Stimulated activated effector memory CD8-positive, alpha-beta T cell treated with anti-CD3 and anti-CD28 coated beads, Interleukin-12 subunit alpha, Interleukin-12 subunit beta, amount 100 ng/mL, for 72 hours (primary cell): ENCODE measurements around the gene SHANK2.

ENCODE experiments used
- ATAC-seq: fragments of 150-1000 bp; cut with Tn5 transposase; 2 replicates; pipeline ENCODE4 v1.10.0; 2021
- DNase-seq, 2 donors: peaks; one replicate each; pipeline ENCODE4 v3.0.0; 2021 to 2022; ENCODE audit warnings: low spot score in 2 of 2
- H3K27ac Mint-ChIP-seq: one replicate; pipeline ENCODE4 v1.8.0; 2022; ENCODE audit warnings: mild to moderate bottlenecking, mixed read lengths
- H3K36me3 Mint-ChIP-seq: one replicate; pipeline ENCODE4 v1.8.0; 2022; ENCODE audit warnings: mild to moderate bottlenecking, mixed read lengths
- H3K4me1 Mint-ChIP-seq: one replicate; pipeline ENCODE4 v1.8.0; 2022; ENCODE audit warnings: mixed read lengths
- H3K4me3 Mint-ChIP-seq: one replicate; pipeline ENCODE4 v1.8.0; 2022; ENCODE audit warnings: mild to moderate bottlenecking, mixed read lengths
- H3K9me3 Mint-ChIP-seq: one replicate; pipeline ENCODE4 v1.8.0; 2022; ENCODE audit warnings: mixed read lengths

Gene SHANK2

DNA sequence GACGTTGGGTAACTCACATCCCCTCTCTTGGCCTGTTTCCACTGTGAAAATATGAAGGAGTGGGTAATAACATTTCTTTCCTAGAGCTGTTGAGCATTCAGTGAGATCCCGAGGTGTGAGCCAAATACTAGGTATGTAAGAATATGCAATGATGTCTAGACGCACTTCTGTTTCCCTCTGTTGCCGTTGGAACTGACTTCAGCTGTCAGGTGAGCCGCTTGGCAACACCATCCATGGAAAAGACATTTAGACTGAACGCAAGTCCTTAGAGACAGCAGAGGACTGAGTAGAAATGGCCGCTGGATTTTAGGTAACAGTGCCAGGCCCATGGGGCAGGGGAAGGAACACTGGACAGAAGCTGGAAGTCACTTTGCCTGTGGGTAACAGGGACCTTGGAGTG lies 29.5 kb upstream of the SHANK2 start:
- DNase-seq = no peak
- Mint-ChIP-seq H3K4me1 (no peaks in the 10 kb centered on the region), H3K9me3 (no peaks in the 10 kb centered on the region), H3K36me3 (no peaks in the 10 kb centered on the region), H3K27ac (no peak overlapping the region), H3K4me3 (no peak overlapping the region)
- ATAC-seq = no peak

DNA sequence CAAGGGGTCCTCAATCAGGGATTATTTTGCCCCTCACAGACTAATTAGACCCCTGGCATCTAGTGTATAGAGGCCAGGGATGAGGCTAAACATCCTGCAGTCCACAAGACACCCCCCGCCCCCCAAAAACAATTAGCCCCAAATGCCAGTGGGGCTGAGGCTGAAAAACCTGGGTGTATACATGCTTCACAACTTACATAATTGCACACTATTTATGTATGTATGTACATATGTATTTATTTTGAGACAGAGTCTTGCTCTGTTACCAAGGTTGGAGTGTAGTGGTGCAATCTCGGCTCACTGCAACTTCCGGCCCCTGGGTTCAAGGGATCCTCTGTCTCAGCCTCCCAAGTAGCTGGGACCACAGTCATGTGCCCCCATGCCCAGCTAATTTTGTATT lies 28.8 kb upstream of the SHANK2 start:
- ATAC-seq (no peak), DNase-seq (no peak)
- no peaks in the 10 kb centered on the region for H3K4me1 Mint-ChIP-seq
- H3K27ac Mint-ChIP-seq = no peak overlapping the region
- H3K9me3 Mint-ChIP-seq = no peaks in the 10 kb centered on the region
- H3K36me3 Mint-ChIP-seq = no peaks in the 10 kb centered on the region
- H3K4me3 Mint-ChIP-seq = no peak overlapping the region

DNA sequence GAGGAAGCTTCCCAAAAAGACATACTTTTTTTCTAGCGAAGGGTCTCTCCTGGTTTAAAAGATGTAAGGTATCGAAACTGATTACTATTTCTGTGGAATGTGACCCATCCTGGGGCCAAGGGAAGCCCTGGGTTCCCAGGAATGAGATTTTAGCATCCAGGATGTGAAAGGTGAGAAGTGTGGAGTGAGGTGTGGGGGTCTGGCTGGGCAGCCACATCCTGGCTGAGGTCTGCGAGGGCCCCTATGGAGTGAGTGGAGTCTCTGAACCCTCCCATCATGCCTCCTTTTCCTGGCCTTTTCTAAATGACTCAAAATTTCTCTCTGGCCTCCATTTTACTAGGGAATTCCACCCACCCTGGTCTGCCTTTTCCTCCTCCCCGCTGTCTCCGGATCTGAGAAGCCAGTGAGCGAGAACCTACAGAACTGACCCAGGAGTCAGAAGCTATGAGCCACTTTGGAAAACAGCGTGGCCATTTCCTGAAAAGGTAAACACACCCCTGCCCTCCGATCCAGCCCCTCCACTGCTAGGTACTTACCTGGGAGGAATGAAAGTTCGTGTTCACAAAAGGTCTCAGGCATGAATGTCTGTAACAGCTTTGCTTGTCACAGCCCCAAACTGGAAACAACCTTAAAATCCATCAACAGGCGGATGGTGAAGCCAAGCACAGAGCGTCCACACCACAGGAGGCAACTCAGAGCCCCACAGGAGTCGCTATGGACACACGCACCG lies 27.7 kb upstream of the SHANK2 start:
- Mint-ChIP-seq H3K4me1 (no peaks in the 10 kb centered on the region), H3K9me3 (no peaks in the 10 kb centered on the region), H3K27ac (no peak overlapping the region), H3K36me3 (no peaks in the 10 kb centered on the region), H3K4me3 (no peak overlapping the region)
- ATAC-seq (no peak), DNase-seq (no peak)

DNA sequence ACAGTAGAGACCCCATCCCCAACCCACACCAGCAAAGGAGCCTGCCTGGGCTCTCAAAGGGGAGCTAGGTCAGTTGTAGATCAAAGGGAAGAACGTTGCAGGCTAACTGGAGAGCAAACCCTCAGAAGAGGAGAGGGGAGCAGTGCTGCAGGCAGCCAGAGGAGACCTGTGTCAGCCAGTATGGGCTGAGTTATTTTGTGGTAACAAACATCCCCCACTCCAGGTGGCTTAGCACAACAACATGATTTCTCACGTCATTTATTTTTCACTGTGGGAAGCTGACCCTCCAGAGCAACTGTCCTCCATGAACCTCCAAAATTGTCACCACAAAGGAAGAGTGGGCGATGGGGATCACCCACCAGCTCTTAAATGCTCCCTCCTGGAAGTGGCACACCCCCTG lies 19.8 kb upstream of the SHANK2 start:
- Mint-ChIP-seq H3K9me3 (peaks cover 18% of the 10 kb centered on the region), H3K4me3 (no peak overlapping the region), H3K36me3 (no peaks in the 10 kb centered on the region), H3K27ac (no peak overlapping the region), H3K4me1 (no peaks in the 10 kb centered on the region)
- DNase-seq (no peak), ATAC-seq (no peak)

DNA sequence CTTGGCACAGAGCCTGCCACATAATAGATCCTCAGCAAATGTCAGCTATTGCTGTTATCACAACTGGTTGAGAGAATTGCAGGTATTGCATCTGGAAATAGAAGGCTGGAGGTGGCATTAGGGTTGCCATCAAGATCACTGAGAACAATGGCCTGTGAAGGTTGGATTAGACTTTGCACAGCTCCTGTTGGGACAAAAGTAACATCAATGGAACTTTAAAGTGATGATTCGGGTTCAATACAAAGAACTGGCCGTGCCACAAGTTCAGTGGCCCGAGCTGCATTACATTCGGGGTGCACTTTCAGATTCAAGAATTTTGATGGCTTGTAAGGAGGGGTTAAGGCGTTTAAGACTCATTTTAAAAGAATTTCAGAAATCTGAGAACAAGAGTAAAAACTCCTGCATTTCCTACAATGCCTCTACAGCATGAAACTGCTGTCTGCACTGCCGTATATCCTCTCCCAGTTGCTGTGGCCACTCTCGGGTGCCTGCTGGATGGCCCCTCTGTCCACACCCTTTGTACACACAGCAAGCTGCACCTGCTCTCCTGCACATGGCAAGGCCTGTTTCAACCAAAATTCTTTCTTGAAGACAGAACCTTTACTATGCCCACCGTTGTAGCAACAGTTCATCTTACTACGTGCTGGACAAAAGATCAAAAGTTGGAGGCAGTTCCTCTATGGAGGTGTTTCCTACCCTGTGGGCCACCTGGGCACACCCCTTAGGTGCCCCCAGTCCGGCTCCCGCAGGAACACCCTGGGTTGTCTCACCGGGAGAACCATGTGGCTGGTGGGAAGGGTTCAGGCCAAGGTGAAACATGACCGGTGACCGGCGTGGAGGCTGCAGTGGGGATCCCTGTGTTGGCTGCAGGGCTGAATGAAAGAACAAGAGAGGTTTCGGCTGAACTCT lies 17.5 kb upstream of the SHANK2 start:
- Mint-ChIP-seq H3K4me3 (no peak overlapping the region), H3K36me3 (no peaks in the 10 kb centered on the region), H3K27ac (no peak overlapping the region), H3K9me3 (peaks cover 18% of the 10 kb centered on the region), H3K4me1 (no peaks in the 10 kb centered on the region)
- ATAC-seq (no peak), DNase-seq (no peak)

DNA sequence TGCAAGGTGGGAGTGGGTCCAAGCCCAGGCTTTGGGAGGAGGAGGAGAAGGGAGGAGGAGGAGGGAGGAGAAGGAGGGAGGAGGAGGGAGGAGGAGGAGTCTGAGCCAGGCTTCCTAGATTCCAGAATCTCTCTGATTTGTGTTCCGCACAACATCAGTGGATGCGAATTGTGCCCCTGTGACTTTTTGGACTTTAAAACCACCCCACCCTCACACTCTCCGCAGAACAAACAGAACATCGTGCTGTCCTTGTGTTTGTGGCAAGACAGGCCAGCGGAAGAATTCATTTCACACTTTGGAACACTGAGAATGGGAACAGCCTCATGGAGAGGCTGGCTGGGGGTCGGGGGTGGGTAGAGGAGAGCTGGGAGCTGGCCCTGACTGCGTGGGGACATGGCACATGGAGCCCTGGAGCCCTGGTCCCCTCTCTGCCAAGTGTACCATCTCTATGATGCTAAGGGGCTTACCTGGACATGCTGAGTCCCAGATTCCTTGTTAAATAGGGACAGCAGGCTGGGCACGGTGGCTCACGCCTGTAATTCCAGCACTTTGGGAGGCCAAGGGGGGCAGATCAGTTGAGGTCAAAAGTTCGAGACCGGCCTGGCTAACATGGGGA lies 16.4 kb upstream of the SHANK2 start:
- Mint-ChIP-seq H3K4me3 (no peak overlapping the region), H3K4me1 (no peaks in the 10 kb centered on the region), H3K27ac (no peak overlapping the region), H3K9me3 (peaks cover 10% of the 10 kb centered on the region), H3K36me3 (no peaks in the 10 kb centered on the region)
- ATAC-seq (no peak), DNase-seq (no peak)

DNA sequence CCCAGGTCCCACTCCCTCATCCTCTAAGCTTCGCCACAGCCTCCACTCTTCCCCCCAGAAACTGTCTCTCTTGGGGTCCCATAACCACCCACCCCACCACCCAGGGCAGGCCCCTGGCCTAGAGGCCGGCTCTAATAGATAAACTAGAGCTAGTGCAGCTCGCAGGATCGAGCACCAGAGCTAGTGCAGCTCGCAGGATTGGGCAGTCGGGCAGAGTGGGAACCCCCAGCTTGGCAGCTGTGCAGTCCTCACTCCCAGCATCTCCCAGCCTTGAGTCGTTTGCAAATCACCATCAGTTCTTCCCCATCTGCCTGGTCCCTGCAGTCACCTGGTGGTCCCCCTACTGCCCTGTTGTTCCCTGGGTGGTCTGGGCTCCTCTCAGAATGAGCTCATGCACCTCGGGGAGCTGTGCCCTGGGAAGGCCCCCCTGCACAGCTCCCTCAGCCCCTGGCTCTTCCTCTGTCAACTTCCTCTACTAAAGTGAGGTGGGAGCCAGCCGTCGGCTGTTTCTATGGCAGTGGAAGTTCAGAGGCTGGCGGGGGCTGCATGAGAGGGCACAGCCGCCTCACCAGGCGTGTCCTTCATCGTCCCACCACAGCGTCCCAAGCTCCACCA lies 15.5 kb upstream of the SHANK2 start:
- peak; percentile 22 for ATAC-seq
- H3K4me1 Mint-ChIP-seq = no peaks in the 10 kb centered on the region
- no peaks in the 10 kb centered on the region for H3K36me3 Mint-ChIP-seq
- H3K9me3 Mint-ChIP-seq = peaks cover 1% of the 10 kb centered on the region
- no peak for DNase-seq
- no peak overlapping the region for H3K4me3 Mint-ChIP-seq
- H3K27ac Mint-ChIP-seq = no peak overlapping the region

DNA sequence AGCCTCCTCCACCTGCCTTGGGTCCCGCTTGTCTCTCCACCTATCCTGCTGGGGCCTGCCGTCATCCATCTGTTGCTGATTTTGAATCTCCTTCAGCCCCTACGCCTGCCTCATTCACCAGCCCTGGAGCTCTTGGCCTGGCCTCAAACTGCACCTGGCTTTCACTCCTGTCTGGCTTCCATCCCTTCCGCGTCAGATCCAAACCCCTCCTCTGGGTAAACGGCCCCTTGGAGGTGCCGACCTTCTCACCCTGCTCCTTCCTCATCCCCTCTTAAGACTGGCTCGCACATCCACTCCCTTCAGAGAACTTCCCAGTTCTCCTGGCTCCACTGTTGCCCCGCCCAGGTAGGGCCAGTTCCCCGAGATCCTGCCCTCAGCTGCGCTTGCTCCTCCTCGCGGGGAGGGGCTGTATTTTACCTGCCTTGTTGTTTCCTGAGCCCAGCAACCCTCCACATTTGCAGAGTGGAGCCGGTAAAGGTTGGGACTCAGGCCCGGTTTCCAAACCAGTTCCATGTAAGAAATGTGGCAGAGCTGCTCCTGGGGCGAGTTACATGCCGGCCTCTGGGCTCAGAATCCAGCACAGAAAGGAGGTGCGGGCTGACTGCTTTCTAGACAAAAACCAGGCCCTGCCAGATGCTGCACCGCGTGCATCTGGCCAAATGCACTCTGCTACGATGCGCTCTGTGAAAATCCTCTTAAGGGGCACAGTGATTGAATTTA lies 13.9 kb upstream of the SHANK2 start:
- Mint-ChIP-seq H3K9me3 (no peaks in the 10 kb centered on the region), H3K4me1 (no peaks in the 10 kb centered on the region), H3K36me3 (no peaks in the 10 kb centered on the region), H3K27ac (no peak overlapping the region), H3K4me3 (no peak overlapping the region)
- DNase-seq (no peak), ATAC-seq (no peak)

DNA sequence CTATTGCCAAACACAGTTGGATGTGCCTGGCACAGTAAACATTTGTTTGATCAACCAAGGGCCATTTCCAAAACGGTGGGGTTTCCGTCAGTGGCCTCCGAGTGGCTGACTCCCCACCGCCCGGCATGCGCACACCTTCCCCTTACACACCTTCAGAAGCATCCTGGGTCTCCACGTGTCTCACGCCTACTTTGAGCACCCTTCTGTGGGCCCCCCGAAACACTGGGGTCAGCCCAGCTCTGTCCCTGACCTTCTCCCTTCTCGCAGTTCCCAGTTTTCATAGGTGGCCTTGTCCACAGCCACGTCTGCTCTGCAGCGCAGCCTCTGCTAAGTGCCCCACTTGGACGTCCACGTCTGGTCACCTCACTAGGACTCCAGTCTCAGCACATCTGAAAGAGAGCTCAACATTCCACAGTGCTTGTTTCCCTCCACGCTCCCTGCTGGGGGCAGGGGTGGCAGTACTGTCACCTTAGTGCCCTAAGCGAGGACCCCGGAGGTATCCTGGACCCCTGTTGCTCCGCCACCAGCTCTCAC lies 13.2 kb upstream of the SHANK2 start:
- H3K36me3 Mint-ChIP-seq = no peaks in the 10 kb centered on the region
- no peaks in the 10 kb centered on the region for H3K4me1 Mint-ChIP-seq
- DNase-seq (no peak), ATAC-seq (no peak)
- no peaks in the 10 kb centered on the region for H3K9me3 Mint-ChIP-seq
- H3K4me3 Mint-ChIP-seq = no peak overlapping the region
- no peak overlapping the region for H3K27ac Mint-ChIP-seq

DNA sequence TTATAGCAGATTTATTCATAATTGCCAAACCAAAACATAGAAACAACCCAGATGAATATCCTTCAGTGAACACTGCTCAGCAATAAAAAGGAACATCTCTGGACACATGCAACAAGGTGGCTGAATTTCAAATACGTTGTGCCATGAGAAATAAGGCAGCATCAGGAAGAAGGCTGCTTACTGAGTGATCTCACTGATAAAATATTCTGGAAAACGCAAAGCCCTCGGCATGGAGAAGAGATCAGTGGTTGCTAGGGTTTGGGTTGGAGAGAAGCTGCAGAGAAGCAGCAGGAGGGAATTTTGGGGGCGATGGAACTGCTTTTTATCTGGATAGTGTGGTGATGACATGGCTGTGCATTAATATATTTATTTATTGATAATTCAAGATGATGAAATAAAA lies 11.0 kb upstream of the SHANK2 start:
- ATAC-seq = no peak
- no peak overlapping the region for H3K27ac Mint-ChIP-seq
- no peak overlapping the region for H3K4me3 Mint-ChIP-seq
- no peaks in the 10 kb centered on the region for H3K36me3 Mint-ChIP-seq
- H3K4me1 Mint-ChIP-seq = no peaks in the 10 kb centered on the region
- no peak for DNase-seq
- no peaks in the 10 kb centered on the region for H3K9me3 Mint-ChIP-seq

DNA sequence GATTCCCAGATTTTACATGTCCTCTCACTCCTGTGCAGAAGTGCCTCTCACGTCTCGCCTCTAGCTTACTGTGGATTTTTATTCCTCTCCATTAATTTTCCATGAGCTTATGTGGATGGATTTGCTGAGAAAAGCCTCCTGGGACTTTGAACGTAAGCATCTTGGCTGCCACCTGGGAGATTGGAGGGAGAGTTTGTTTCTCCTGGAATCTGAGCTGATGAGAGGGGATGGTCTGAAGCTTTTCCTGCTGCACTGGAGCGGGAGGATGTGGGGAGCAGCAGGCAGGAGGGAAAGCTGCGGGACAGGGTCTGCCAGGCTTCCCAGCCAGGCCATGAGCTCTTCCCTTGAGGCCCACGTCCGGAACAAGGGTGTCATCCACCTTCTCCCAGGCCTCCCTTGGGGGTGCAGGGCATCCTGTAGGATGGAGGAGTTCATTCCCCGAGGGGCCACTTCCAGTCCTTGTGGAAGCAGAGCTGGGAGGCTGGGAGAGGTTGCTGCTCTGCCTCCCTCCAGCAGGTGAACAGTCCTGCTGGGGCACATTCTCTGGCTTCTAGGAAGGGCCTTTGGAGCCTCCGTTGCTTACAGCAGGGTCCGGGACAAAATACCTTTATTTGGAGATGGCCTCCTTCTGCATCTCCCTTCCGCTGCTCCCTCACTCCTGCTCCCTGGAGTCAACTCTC lies 3.6 kb upstream of the SHANK2 start:
- DNase-seq (no peak), ATAC-seq (no peak)
- H3K9me3 Mint-ChIP-seq = no peaks in the 10 kb centered on the region
- no peak overlapping the region for H3K27ac Mint-ChIP-seq
- no peaks in the 10 kb centered on the region for H3K36me3 Mint-ChIP-seq
- no peak overlapping the region for H3K4me3 Mint-ChIP-seq
- no peaks in the 10 kb centered on the region for H3K4me1 Mint-ChIP-seq

DNA sequence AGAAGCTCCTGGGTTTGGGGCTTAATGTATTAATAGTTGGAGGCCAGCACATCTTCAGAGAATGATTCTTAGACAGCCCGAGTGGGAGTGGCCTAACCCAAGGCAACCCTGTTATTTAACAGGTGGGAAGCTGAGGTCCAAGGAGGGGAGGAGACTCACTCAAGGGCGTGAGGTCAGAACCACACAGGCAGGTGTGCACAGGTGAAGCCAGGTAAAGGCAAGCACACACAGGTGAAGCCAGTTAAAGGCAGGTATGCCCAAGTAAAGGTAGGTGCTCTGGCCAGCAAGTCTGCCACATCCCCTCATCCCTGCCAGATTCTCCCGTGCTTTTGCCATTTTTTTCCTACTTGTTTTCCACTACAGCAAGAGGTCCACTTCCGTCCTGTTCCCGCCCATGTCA lies 2.9 kb upstream of the SHANK2 start:
- no peaks in the 10 kb centered on the region for H3K36me3 Mint-ChIP-seq
- H3K4me1 Mint-ChIP-seq = no peaks in the 10 kb centered on the region
- ATAC-seq (no peak), DNase-seq (no peak)
- H3K27ac Mint-ChIP-seq = no peak overlapping the region
- H3K9me3 Mint-ChIP-seq = no peaks in the 10 kb centered on the region
- no peak overlapping the region for H3K4me3 Mint-ChIP-seq

DNA sequence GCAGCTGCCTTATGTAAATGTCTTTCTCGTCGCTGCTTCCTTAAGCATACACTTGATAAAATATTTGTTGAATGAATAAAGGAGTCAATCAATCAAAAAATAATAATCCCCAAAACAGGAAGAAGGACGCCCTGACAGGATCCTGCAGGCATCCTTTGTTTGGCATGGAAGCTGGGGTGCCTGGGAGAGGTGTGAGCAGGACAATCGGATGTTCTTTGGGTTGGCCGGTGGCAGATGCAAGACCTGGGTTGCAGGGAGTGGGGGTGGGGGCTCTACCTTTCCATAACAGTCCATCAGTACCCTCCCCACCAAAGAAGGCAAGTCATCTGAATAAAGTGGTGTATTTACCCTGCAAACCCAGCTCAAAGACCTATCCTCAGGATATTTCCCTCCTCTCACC lies 1.4 kb upstream of the SHANK2 start:
- DNase-seq (no peak), ATAC-seq (no peak)
- no peak overlapping the region for H3K27ac Mint-ChIP-seq
- no peak overlapping the region for H3K4me3 Mint-ChIP-seq
- no peaks in the 10 kb centered on the region for H3K36me3 Mint-ChIP-seq
- H3K9me3 Mint-ChIP-seq = no peaks in the 10 kb centered on the region
- H3K4me1 Mint-ChIP-seq = no peaks in the 10 kb centered on the region
